ENCODE data around the gene POSTN.
"Not testable (repeated sequence)": the region's sequence is repeated elsewhere in the genome, so short reads cannot be mapped to it uniquely, and the experiment has no call there.

POSTN gene

DNA sequence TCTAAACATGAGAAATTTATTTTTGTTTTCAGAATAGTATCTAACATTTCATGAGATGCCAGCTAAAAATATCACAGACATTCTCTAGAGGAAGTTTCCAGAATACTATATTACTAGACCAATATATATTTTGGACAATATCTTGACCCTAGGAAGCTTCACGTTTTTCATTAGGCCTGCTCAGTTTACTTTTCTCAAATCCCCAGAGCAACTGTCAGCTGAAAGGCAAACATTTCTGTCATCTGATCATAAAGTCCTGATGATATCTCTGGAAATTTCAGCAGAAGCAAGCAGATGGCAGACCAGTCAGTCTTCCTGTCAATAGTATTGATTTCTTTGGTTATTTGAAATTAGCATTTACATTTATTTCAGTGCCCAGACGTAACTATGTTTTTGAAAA lies 4.0 kb downstream of the POSTN start:
- H3K27ac ChIP-seq (ENCODE audit: poor library complexity, severe bottlenecking), result no peak overlapping the region
- ATAC-seq (ENCODE audit: low read depth) (no peak), DNase-seq (ENCODE audit: low spot score) (no peak)

DNA sequence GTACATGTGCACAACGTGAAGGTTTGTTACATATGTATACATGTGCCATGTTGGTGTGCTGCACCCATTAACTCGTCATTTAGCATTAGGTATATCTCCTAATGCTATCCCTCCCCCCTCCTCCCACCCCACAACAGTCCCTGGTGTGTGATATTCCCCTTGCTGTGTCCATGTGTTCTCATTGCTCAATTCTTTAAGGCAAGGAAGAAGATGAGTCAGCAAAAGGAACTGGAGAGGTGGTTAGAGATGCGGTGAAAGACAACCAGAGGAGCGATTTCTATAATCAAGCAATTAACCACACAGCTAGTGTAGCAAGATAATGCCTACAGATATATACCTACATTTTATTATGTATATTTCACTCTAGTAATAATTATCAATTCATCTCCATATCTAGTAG lies 9.2 kb downstream of the POSTN start:
- H3K27ac ChIP-seq (ENCODE audit: poor library complexity, severe bottlenecking); H3K4me3 ChIP-seq (ENCODE audit: severe bottlenecking); H3K27me3 ChIP-seq (ENCODE audit: insufficient read depth, poor library complexity, severe bottlenecking); H3K4me1 ChIP-seq (ENCODE audit: insufficient read depth, poor library complexity, severe bottlenecking); ATAC-seq (ENCODE audit: low read depth); H3K9me3 ChIP-seq (ENCODE audit: severe bottlenecking); H3K36me3 ChIP-seq (ENCODE audit: low read depth); DNase-seq (ENCODE audit: low spot score): not testable (repeated sequence)

More for the DNA sequence above, 4.0 kb downstream of the POSTN start:
- Histone ChIP-seq H3K4me3 (ENCODE audit: severe bottlenecking) (no peak overlapping the region), H3K4me1 (ENCODE audit: insufficient read depth, poor library complexity, severe bottlenecking) (no peaks in the 10 kb centered on the region), H3K9me3 (ENCODE audit: severe bottlenecking) (no peaks in the 10 kb centered on the region), H3K27me3 (ENCODE audit: insufficient read depth, poor library complexity, severe bottlenecking) (no peaks in the 10 kb centered on the region), H3K36me3 (ENCODE audit: low read depth) (no peaks in the 10 kb centered on the region)
- TF ChIP-seq, protein P1, sequence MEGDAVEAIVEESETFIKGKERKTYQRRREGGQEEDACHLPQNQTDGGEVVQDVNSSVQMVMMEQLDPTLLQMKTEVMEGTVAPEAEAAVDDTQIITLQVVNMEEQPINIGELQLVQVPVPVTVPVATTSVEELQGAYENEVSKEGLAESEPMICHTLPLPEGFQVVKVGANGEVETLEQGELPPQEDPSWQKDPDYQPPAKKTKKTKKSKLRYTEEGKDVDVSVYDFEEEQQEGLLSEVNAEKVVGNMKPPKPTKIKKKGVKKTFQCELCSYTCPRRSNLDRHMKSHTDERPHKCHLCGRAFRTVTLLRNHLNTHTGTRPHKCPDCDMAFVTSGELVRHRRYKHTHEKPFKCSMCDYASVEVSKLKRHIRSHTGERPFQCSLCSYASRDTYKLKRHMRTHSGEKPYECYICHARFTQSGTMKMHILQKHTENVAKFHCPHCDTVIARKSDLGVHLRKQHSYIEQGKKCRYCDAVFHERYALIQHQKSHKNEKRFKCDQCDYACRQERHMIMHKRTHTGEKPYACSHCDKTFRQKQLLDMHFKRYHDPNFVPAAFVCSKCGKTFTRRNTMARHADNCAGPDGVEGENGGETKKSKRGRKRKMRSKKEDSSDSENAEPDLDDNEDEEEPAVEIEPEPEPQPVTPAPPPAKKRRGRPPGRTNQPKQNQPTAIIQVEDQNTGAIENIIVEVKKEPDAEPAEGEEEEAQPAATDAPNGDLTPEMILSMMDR (IDR thresholded peaks at IDR 0.05; ENCODE audit: poor library complexity, severe bottlenecking), result no peak

DNA sequence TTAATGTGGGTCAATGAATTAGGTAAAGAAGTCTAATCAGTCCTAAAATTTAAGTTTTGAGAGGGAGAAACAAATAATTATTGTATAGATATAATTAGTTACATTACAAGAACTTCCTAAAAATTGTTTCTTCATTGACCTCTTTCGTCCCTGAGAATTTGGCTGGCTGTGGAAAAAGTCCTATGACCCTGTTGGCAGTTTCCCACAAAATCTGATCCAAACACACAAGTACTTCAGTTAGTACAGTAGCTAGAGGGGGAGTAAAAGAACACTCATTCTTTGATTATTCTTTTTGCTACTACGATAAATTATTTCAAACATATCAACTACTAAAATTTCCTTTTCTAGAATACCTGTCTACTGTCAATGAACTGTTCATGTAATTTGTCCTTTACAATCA lies 11.3 kb downstream of the POSTN start:
- ATAC-seq (ENCODE audit: low read depth), result no peak
- no peak overlapping the region for H3K4me3 ChIP-seq (ENCODE audit: severe bottlenecking)
- no peaks in the 10 kb centered on the region for H3K4me1 ChIP-seq (ENCODE audit: insufficient read depth, poor library complexity, severe bottlenecking)
- no peaks in the 10 kb centered on the region for H3K36me3 ChIP-seq (ENCODE audit: low read depth)
- H3K9me3 ChIP-seq (ENCODE audit: severe bottlenecking), result no peaks in the 10 kb centered on the region
- TF ChIP-seq, protein P1 (IDR thresholded peaks at IDR 0.05; ENCODE audit: poor library complexity, severe bottlenecking), result no peak
- H3K27me3 ChIP-seq (ENCODE audit: insufficient read depth, poor library complexity, severe bottlenecking), result no peaks in the 10 kb centered on the region
- DNase-seq (ENCODE audit: low spot score), result no peak
- H3K27ac ChIP-seq (ENCODE audit: poor library complexity, severe bottlenecking), result no peak overlapping the region

DNA sequence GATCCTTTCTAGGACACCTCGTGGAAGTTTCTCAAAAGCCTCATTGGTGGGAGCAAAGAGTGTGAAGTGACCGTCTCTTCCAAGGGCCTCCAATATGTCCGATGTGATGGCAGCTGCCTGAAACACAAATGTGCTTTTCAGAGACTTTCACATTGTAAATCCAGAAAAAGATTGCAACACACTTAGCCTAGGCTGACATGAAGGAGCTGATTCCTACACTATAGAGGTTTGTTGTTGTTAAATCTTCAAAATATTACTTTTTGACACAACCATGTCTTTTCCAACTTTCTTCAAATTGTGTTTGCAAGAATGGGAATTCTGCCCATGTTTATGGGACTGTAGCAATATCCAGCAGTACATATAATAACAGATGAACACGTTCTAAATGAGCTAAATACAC lies 12.4 kb downstream of the POSTN start:
- ATAC-seq (ENCODE audit: low read depth) (no peak), DNase-seq (ENCODE audit: low spot score) (no peak)
- Histone ChIP-seq H3K4me3 (ENCODE audit: severe bottlenecking) (no peak overlapping the region), H3K4me1 (ENCODE audit: insufficient read depth, poor library complexity, severe bottlenecking) (no peaks in the 10 kb centered on the region), H3K27ac (ENCODE audit: poor library complexity, severe bottlenecking) (no peak overlapping the region), H3K36me3 (ENCODE audit: low read depth) (no peaks in the 10 kb centered on the region), H3K9me3 (ENCODE audit: severe bottlenecking) (no peaks in the 10 kb centered on the region), H3K27me3 (ENCODE audit: insufficient read depth, poor library complexity, severe bottlenecking) (no peaks in the 10 kb centered on the region)
- TF ChIP-seq, protein P1 (IDR thresholded peaks at IDR 0.05; ENCODE audit: poor library complexity, severe bottlenecking), result no peak

DNA sequence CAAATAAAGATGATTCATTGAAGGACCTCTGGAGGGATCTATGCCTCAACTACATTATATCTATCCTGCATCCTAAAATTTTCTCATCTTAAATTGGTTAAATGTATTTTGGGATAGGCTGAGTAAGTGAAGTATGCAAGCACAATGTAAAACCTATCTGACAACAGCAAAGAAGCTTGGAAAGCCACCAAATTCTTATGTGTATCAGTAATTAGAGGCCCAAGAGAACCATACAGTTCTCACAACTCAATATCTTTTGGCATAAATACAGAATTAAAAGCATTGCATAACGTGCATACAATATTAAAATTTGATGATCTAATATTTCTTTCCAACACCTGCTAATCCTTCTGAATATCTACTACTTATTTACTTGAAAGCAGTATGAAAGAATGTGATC lies 13.0 kb downstream of the POSTN start:
- H3K27ac ChIP-seq (ENCODE audit: poor library complexity, severe bottlenecking), result no peak overlapping the region
- ATAC-seq (ENCODE audit: low read depth) (no peak), DNase-seq (ENCODE audit: low spot score) (no peak)
- TF ChIP-seq, protein P1 (IDR thresholded peaks at IDR 0.05; ENCODE audit: poor library complexity, severe bottlenecking), result no peak
- H3K4me3 ChIP-seq (ENCODE audit: severe bottlenecking), result no peak overlapping the region
- no peaks in the 10 kb centered on the region for H3K36me3 ChIP-seq (ENCODE audit: low read depth)
- no peaks in the 10 kb centered on the region for H3K9me3 ChIP-seq (ENCODE audit: severe bottlenecking)
- H3K27me3 ChIP-seq (ENCODE audit: insufficient read depth, poor library complexity, severe bottlenecking), result no peaks in the 10 kb centered on the region
- H3K4me1 ChIP-seq (ENCODE audit: insufficient read depth, poor library complexity, severe bottlenecking), result no peaks in the 10 kb centered on the region
